GM12878 (cell line): ENCODE results near the gene SHC1.

Source experiments
- CTCF ChIP-seq, 3 experiments: IDR thresholded peaks in 2 of 3; conservative IDR thresholded peaks in 1 of 3; 2 replicates each; pipeline ENCODE4 v1.5.1; 2011; ENCODE audit warnings: low read depth in 3 of 3, low read length in 3 of 3, mild to moderate bottlenecking in 3 of 3, control low read depth in 2 of 3, moderate library complexity in 2 of 3, inconsistent platforms in 1 of 3, mixed read lengths in 1 of 3; ENCODE audit not compliant: control insufficient read depth in 2 of 3, insufficient read depth in 1 of 3; ENCODE audit errors: extremely low read depth in 1 of 3
- JUND ChIP-seq: IDR thresholded peaks from 2 replicates; pipeline ENCODE4 v1.6.1; 2012; ENCODE audit warnings: low read depth, mild to moderate bottlenecking, low read length, improper control_type of control experiment, moderate library complexity
- NKRF ChIP-seq: fragments of 450-650 bp; conservative IDR thresholded peaks from 2 replicates; pipeline ENCODE4 v1.6.1; 2017; ENCODE audit warnings: mild to moderate bottlenecking, moderate library complexity
- SUZ12 ChIP-seq: fragments of 200-600 bp; sonication (generic); IDR thresholded peaks from one replicate; pipeline ENCODE4 v1.6.1; 2018; ENCODE audit warnings: antibody characterized with exemption, mild to moderate bottlenecking; ENCODE audit not compliant: unreplicated experiment

- no peak for TF ChIP-seq SUZ12
- TF ChIP-seq JUND: peak; percentile 85
- peak; percentile 24 to 47 (median 41); a peak in 4 of 6 replicates for TF ChIP-seq CTCF (IDR thresholded peaks at IDR 0.05 in 2 of 3, conservative IDR thresholded peaks at IDR 0.05 in 1 of 3; ENCODE audit: control insufficient read depth in 2 of 3, extremely low read depth in 1 of 3, insufficient read depth in 1 of 3, low read depth in 3 of 3, low read length in 3 of 3)
- TF ChIP-seq NKRF: peak; percentile 88; the same call in 1 of the 2 replicates
Observed at GRCh38 chr1:154936555-154937084, 33.9 kb downstream of the SHC1 start, which contains the start of gene PMVK.
